ENCODE measurements around the gene STRA8.

DNA sequence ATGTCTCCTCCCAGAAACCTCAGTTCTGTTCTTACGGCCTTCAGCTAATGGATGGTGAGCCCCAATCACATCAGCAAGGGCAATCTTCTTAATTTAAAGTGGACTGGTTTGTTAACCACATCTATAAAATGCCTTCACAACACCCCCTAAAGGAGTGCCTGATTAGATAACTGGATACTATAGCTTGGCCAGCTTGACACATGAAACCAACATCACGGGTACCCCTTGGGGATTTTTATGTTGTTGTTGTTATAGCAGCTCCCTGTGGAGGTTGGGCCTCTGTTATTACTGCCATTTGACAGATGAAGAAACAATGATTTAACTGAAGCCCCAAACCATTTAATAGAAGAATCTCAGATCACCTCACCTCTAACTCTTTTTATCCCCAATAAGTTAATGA is 26.8 kb downstream of the STRA8 start:
- TF ChIP-seq, protein P1, sequence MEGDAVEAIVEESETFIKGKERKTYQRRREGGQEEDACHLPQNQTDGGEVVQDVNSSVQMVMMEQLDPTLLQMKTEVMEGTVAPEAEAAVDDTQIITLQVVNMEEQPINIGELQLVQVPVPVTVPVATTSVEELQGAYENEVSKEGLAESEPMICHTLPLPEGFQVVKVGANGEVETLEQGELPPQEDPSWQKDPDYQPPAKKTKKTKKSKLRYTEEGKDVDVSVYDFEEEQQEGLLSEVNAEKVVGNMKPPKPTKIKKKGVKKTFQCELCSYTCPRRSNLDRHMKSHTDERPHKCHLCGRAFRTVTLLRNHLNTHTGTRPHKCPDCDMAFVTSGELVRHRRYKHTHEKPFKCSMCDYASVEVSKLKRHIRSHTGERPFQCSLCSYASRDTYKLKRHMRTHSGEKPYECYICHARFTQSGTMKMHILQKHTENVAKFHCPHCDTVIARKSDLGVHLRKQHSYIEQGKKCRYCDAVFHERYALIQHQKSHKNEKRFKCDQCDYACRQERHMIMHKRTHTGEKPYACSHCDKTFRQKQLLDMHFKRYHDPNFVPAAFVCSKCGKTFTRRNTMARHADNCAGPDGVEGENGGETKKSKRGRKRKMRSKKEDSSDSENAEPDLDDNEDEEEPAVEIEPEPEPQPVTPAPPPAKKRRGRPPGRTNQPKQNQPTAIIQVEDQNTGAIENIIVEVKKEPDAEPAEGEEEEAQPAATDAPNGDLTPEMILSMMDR (IDR thresholded peaks at IDR 0.05): no peak
- TF ChIP-seq POLR2A (IDR thresholded peaks at IDR 0.05): no peak

All from right lobe of liver (tissue), 4 donors.